ENCODE results near the gene RPS8.
"Not testable (repeated sequence)": the region's sequence is repeated elsewhere in the genome, so short reads cannot be mapped to it uniquely, and the experiment has no call there.

RPS8 gene

GRCh38 chr1:44783697-44784093 is 8.4 kb downstream of the RPS8 start:
- DNase-seq, result peak in 1 of 14 donors; percentile 39

- DNase-seq, result peak in 2 of 14 donors; percentile 51 to 66
Measured at GRCh38 chr1:44784094-44785028, 9.0 kb downstream of the RPS8 start.

- no peak for DNase-seq
Measured at GRCh38 chr1:44785029-44785380, 9.7 kb downstream of the RPS8 start.

- DNase-seq, result no peak
Measured at GRCh38 chr1:44785501-44786137, 10.3 kb downstream of the RPS8 start.

GRCh38 chr1:44786138-44786840 is 10.9 kb downstream of the RPS8 start:
- peak in 9 of 14 donors; percentile 12 to 55 (median 26) for DNase-seq

GRCh38 chr1:44786841-44787426 is 11.6 kb downstream of the RPS8 start:
- no peak for DNase-seq

GRCh38 chr1:44787506-44787905 is 12.2 kb downstream of the RPS8 start:
- no peak for DNase-seq

- DNase-seq, result no peak
Measured at GRCh38 chr1:44788120-44788860, 12.9 kb downstream of the RPS8 start, which contains the start of gene BEST4. Gene BEST4, minus strand, starts transcription at chr1:44788170. Its CDS starts 465 bp downstream, at chr1:44787705.

- no peak for DNase-seq
Measured at GRCh38 chr1:44790968-44791801, 15.8 kb downstream of the RPS8 start.

- no peak for DNase-seq
Measured at GRCh38 chr1:44792736-44793502, 17.6 kb downstream of the RPS8 start.

GRCh38 chr1:44797886-44798285 is 22.5 kb downstream of the RPS8 start:
- DNase-seq, result not testable (repeated sequence)

GRCh38 chr1:44798481-44799365 is 23.4 kb downstream of the RPS8 start:
- no peak for DNase-seq

GRCh38 chr1:44799770-44800584 is 24.6 kb downstream of the RPS8 start, which contains the start of gene PLK3:
Gene PLK3, plus strand, starts transcription at chr1:44800377. Its CDS starts 87 bp downstream, at chr1:44800464.
- DNase-seq, result peak; percentile 80 to 100 (median 98)

GRCh38 chr1:44801491-44802305 is 26.4 kb downstream of the RPS8 start:
- DNase-seq, result no peak

GRCh38 chr1:44802306-44803061 is 27.1 kb downstream of the RPS8 start:
- DNase-seq, result peak in 7 of 14 donors; percentile 10 to 66 (median 46)

GRCh38 chr1:44803062-44803311 is 27.6 kb downstream of the RPS8 start:
- DNase-seq, result no peak
